GM19463 (cell line): ENCODE results near the gene PLXNA2.

Experiments
- ATAC-seq: cut with Tn5 transposase; IDR thresholded peaks from one replicate; pipeline ENCODE4 v1.9.1; 2021; ENCODE audit warnings: mild to moderate bottlenecking, moderate library complexity; ENCODE audit not compliant: unreplicated experiment

Gene PLXNA2

DNA sequence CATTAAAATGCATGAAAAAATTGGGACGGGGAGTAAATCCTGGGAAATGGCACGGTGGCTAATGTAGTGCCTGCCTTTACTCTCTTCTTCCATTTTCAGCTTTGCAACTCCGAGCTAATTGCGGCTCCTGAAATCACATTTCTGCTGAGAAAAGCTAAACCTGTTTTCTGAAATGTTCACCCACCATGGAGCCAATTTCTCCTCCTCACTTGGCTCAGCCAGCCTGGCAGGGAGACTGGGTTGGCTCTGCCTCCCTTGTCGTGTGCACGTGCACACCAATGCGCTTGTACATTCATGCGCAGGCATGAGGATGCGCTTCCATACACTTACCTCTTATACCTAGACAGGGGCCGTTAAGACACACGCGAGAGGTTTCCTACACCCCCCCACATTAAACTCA is 165.4 kb downstream of the PLXNA2 start:
- no peak for ATAC-seq

- ATAC-seq: no peak
Observed at GRCh38 chr1:208077232-208078075, 166.7 kb downstream of the PLXNA2 start.

GRCh38 chr1:208074353-208074752 is 169.8 kb downstream of the PLXNA2 start:
- no peak for ATAC-seq

DNA sequence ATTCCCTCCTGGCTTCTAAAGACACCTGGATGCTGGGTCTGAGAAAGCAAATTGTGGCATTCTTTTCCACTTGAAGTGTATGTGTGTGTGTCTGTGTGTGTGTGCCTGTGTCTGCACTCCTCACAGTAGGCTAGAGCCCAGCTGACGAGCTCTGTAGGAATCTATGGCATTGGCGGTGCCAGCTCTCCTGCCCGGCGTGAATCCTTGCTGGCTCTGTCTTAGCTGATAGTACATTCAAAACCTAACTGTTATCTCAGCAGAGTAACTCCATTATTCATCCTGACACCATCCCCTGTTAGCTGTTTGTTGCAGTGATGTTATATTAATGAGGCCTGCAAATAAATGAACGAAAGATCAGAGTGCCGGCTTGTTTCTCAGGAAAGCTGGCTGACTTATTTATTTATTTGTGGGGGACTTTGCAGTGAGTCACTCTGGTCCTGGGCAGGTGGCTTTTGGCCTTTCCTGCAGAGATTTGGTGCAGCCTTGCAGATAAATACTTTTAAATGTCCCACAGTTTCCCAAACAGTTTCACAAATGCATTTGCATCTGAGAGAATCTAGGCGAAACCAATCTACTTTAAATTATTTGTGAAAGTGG is 172.7 kb downstream of the PLXNA2 start:
- ATAC-seq: no peak

- no peak for ATAC-seq
Observed at GRCh38 chr1:208069908-208070307, 174.3 kb downstream of the PLXNA2 start.

DNA sequence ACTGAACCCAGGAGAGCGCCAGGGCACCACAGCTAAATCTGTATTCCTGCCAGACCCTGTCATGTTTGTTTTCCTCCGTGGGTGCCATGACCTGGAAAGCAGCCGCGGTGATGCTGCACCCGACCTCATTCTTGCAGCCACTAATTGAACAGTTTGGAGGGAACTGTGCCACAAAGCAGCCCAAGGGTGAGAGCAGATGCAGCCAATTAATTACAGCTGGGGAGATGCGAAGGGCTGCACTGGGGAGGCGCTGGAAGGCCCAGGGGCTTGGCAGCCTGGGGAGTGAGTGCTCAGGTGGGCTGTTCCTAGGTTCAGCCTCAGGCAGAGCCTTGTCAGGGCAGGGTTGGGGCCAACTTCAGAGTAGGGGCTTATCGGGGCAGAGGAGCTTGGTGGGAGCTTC is 174.9 kb downstream of the PLXNA2 start:
- ATAC-seq: no peak

GRCh38 chr1:208068908-208069307 is 175.3 kb downstream of the PLXNA2 start:
- no peak for ATAC-seq

DNA sequence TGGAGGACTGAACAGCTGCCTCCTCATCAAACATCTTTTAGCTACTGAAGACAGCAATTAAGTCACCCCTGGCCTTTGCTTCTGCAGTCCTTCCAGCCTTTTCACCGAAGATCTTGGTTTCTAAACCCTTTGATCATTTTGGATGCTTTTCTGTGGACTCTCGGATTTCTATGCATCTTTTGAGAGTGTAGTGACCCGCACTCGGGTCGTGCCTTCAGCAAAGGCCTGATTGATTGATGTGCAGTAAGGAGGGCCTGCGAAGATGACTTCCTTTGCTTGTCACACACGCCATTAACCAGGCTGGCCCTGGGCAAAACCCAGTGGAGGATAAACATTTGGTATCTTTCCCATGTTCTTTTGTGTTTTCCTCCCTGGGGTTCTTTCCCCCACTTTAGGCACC is 175.8 kb downstream of the PLXNA2 start:
- ATAC-seq: no peak

DNA sequence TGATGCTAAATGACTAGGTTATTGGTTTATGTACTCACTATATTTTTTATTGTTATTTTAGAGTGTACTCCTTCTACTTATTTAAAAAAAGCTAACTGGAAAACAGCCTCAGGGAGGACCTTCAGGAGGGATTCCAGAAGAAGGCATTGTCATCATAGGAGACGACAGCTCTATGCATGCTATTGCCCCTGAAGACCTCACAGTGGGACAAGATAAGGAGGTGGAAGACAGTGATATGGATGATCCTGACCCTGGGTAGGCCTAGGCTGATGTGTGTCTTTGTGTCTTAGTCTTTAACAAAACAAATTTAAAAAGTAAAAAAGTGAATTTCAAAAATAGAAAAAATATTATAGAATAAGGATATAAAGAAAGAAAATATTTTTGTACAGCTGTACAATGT is 177.6 kb downstream of the PLXNA2 start:
- no peak for ATAC-seq

DNA sequence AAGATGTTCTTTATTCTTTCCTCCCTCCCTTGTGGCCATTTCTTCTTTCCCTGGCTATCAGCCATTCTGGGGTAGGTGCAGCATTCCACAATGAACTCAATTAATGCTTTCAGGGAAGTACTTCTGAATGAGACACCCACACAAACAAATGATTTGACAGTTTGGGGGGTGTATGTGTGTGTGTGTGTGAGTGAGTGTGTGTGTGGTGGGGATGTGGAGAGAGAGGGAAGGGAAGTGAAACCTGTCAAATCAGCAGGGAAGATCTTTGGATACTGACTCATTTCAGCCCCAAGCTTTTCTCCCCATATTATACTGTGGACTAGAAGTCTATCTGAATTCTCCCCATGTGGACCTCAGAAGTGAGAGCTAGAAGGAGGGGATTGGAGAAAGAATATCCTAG is 178.3 kb downstream of the PLXNA2 start:
- no peak for ATAC-seq

- ATAC-seq: no peak
Observed at GRCh38 chr1:208061632-208062031, 182.6 kb downstream of the PLXNA2 start.

- no peak for ATAC-seq
Observed at GRCh38 chr1:208061118-208061517, 183.1 kb downstream of the PLXNA2 start.

GRCh38 chr1:208060215-208060869 is 183.8 kb downstream of the PLXNA2 start:
- no peak for ATAC-seq

- no peak for ATAC-seq
Observed at GRCh38 chr1:208059409-208060001, 184.7 kb downstream of the PLXNA2 start.

- ATAC-seq: no peak
Observed at GRCh38 chr1:208058756-208059155, 185.4 kb downstream of the PLXNA2 start.

DNA sequence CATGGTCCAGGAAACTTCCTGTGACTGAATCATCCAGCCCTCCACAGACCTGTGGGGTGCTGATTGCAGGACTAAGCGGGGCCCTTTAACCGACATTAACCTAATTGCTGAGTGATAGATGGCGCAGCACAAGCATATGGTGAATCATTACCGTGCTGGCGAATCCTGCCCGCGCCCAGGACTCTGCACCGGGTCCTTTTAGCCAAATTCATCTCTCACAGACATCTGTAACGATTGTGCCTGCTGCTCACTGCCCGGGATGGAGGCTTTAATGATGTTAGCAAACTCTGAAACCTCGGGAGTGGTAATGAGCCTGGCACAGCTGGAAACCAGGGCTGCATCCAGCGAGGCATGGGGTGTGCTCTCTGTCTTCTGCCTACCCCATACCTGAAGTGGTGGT is 185.9 kb downstream of the PLXNA2 start:
- ATAC-seq: no peak

DNA sequence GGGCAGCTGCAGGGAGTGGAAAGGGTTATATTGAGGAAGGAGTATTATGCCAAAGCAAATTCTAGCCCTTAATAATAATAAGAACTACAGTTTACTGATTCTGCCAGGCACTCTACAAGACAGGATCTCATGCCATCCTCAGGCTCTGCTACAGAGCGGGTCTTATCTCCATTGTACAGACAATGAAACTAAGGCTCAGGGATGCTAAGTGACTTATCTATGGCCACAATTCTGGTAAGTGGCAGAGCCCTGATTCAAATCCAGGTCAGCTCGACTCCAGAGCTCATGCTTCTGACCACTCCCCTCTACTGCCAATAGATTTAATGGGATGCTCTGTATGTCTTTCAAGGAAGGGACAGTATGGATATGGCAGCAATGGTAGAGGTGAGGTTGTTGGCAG is 187.1 kb downstream of the PLXNA2 start:
- no peak for ATAC-seq

GRCh38 chr1:208055535-208055934 is 188.6 kb downstream of the PLXNA2 start:
- no peak for ATAC-seq

GRCh38 chr1:208054911-208055379 is 189.2 kb downstream of the PLXNA2 start:
- no peak for ATAC-seq

- ATAC-seq: no peak
Observed at GRCh38 chr1:208054485-208054884, 189.7 kb downstream of the PLXNA2 start.

DNA sequence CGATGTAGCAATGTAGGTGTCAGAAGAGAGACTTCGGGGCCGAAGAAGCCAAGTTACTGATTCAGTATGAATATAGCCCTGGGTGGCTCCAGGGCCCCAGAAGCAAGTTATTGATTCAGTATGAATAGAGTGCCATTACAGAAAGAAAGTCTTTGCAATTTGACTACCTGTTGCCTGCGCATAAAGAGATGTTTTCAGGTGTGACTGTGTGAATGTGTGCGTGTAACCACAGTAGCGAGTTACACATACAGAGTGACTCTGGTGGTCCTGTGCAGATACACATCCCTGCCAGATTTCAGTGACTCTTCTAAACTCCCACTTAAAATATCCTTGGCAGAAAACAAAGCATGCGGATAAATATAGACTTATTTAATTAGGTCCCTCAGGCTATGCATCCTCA is 190.5 kb downstream of the PLXNA2 start:
- ATAC-seq: no peak
